Measurements from ENCODE around the gene STAG3. TPM values are rescaled to one million over a fixed set of nuclear protein-coding genes. Genes with fewer than 3 reads are reported as not detected.

The STAG3 gene
- total RNA-seq, 1 experiment from 2014 or later = 3.1 TPM

DNA sequence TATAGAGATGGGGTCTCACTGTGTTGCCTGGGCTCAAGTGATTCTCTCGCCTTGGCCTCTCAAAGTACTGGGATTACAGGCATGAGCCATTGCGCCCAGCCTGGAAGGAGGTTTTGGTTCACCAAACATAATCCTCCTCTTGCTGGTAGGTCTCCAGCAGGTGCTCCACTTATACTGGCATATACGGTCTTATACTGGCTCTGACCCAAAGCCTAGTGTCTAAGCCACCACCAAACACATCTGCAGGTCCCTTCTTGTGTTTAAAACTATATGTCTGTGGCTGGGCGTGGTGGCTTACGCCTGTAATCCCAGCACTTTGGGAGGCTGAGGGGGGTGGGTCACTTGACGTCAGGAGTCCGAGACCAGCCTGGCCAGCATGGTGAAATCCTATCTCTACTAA lies 45.6 kb upstream of the STAG3 start:
- no peaks in the 10 kb centered on the region for H3K9me3 Mint-ChIP-seq
- H3K27ac Mint-ChIP-seq = no peak overlapping the region

More for the DNA sequence above, 45.6 kb upstream of the STAG3 start:
- H2BK5ac ChIP-seq (ENCODE audit: insufficient read length, low read length) = no peak overlapping the region
- no peak overlapping the region for H2BK15ac ChIP-seq (ENCODE audit: low read depth, low read length)
- H3K4me1 ChIP-seq (ENCODE audit: insufficient read depth, low read length) = peaks cover 4% of the 10 kb centered on the region; the same call in 1 of the 2 replicates
- H3K79me2 ChIP-seq (ENCODE audit: insufficient read depth, low read length) = no peaks in the 10 kb centered on the region
- Mint-ChIP-seq H3K27me3 (ENCODE audit: low read depth) (peaks cover 35% of the 10 kb centered on the region), H3K4me1 (peaks cover 7 to 10% of the 10 kb centered on the region in 2 experiments), H3K4me3 (no peak overlapping the region), H3K36me3 (ENCODE audit: insufficient read depth in 1 of 3, low read depth in 3 of 3) (no peaks in the 10 kb centered on the region)
- no peak overlapping the region for H3K23ac ChIP-seq (ENCODE audit: insufficient read length, low read depth, low read length)
- H3K14ac ChIP-seq (ENCODE audit: insufficient read depth, low read length) = no peak overlapping the region
- no peak overlapping the region for H4K5ac ChIP-seq (ENCODE audit: insufficient read length, low read depth, low read length)
- H2BK120ac ChIP-seq (ENCODE audit: low read depth, low read length, poor library complexity, severe bottlenecking) = no peak overlapping the region
- H4K91ac ChIP-seq (ENCODE audit: insufficient read length, low read depth, low read length) = no peak overlapping the region
- H3T11ph ChIP-seq (ENCODE audit: low read length) = no peak overlapping the region
- H2AFZ ChIP-seq (ENCODE audit: low read length) = no peak overlapping the region
- TF ChIP-seq, protein P1, sequence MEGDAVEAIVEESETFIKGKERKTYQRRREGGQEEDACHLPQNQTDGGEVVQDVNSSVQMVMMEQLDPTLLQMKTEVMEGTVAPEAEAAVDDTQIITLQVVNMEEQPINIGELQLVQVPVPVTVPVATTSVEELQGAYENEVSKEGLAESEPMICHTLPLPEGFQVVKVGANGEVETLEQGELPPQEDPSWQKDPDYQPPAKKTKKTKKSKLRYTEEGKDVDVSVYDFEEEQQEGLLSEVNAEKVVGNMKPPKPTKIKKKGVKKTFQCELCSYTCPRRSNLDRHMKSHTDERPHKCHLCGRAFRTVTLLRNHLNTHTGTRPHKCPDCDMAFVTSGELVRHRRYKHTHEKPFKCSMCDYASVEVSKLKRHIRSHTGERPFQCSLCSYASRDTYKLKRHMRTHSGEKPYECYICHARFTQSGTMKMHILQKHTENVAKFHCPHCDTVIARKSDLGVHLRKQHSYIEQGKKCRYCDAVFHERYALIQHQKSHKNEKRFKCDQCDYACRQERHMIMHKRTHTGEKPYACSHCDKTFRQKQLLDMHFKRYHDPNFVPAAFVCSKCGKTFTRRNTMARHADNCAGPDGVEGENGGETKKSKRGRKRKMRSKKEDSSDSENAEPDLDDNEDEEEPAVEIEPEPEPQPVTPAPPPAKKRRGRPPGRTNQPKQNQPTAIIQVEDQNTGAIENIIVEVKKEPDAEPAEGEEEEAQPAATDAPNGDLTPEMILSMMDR (conservative IDR thresholded peaks at IDR 0.05) = no peak
- no peak overlapping the region for H3K56ac ChIP-seq (ENCODE audit: insufficient read length, low read depth, low read length)
- no peak overlapping the region for H3K4ac ChIP-seq (ENCODE audit: low read depth, low read length)
- H3K4me2 ChIP-seq (ENCODE audit: insufficient read depth, insufficient read length, low read length) = no peak overlapping the region
- H2AK5ac ChIP-seq (ENCODE audit: insufficient read length, low read length) = no peak overlapping the region
- H3K27me3 ChIP-seq (ENCODE audit: insufficient read depth, low read length) = no peaks in the 10 kb centered on the region; the same call in 1 of the 2 replicates
- no peak overlapping the region for H3K9ac ChIP-seq (ENCODE audit: extremely low read depth, insufficient read length, low read length)
- H3K9me3 ChIP-seq (ENCODE audit: control insufficient read depth, low read depth, low read length) = no peaks in the 10 kb centered on the region
- H2BK20ac ChIP-seq (ENCODE audit: low read depth, low read length, poor library complexity, severe bottlenecking) = no peak overlapping the region
- DNase-seq = no peak
- H3K18ac ChIP-seq (ENCODE audit: insufficient read length, low read depth, low read length) = no peak overlapping the region
- no peak overlapping the region for H3K27ac ChIP-seq (ENCODE audit: insufficient read length, low read depth, low read length)
- H4K20me1 ChIP-seq (ENCODE audit: control insufficient read depth, insufficient read depth, insufficient read length) = no peaks in the 10 kb centered on the region
- no peaks in the 10 kb centered on the region for H3K79me1 ChIP-seq (ENCODE audit: insufficient read depth, low read depth, low read length, poor library complexity, severe bottlenecking)
- no peak overlapping the region for H4K8ac ChIP-seq (replicated peaks; ENCODE audit: insufficient read length, low read depth, low read length)
- H3K23me2 ChIP-seq (ENCODE audit: insufficient read length, low read depth, low read length, poor library complexity, severe bottlenecking) = peaks cover 7% of the 10 kb centered on the region
- H2BK12ac ChIP-seq (ENCODE audit: insufficient read length, low read depth, low read length) = peak overlapping the region; percentile 57
- WGBS (ENCODE audit: extremely low coverage, insufficient read length, low lambda C conversion rate) = no CpG with 5 or more reads among the region's 7 CpGs

Data from H9 (cell line).